Endothelial cell of umbilical vein (primary cell): ENCODE results near the gene PDHX. TPM values are rescaled to one million over a fixed set of nuclear protein-coding genes. Genes with fewer than 3 reads are reported as not detected.

Experiments
- BruUV-seq: library from RNA; stranded (reverse); fragments of 400-500 nt; replicated peaks from 2 replicates; lab custom pipeline; 2021; lab: Mats Ljungman, UMichigan
- CTCF ChIA-PET: fragments of 300-600, 350-600 bp; sonication (Branson Sonifier 250); formaldehyde crosslinking; loops from one replicate; lab custom pipeline; 2021; ENCODE audit warnings: antibody characterized with exemption, inconsistent platforms; lab: Charles Lee
- POLR2A ChIA-PET: fragments of 300-600, 350-600 bp; sonication (Branson Sonifier 250); formaldehyde crosslinking; loops from one replicate; lab custom pipeline; 2021; ENCODE audit warnings: antibody characterized with exemption, inconsistent platforms; lab: Charles Lee
- DNase-seq: peaks from one replicate; pipeline ENCODE4 v3.0.0-alpha.2; 2011; ENCODE audit warnings: low read depth, low spot score
- FAIRE-seq: peaks from 2 replicates; lab custom pipeline; 2011; peaks lifted over from hg19 to GRCh38; lab: Jason Lieb, UNC
- H2AFZ ChIP-seq: 2 replicates; pipeline ENCODE4 v1.6.0; 2012; ENCODE audit warnings: low read depth, low read length, control low read depth, inconsistent platforms
- H3K27ac ChIP-seq: 2 replicates; pipeline ENCODE4 v1.5.1; 2011; ENCODE audit warnings: low read depth, mild to moderate bottlenecking, control low read depth, low read length, moderate library complexity; ENCODE audit not compliant: insufficient read depth
- H3K27me3 ChIP-seq, 2 experiments: 2 replicates each; pipeline versions ENCODE4 v1.6.0 to v1.6.1; 2011; ENCODE audit warnings: low read length in 2 of 2, mixed read lengths in 1 of 2; ENCODE audit not compliant: control insufficient read depth in 2 of 2, insufficient read depth in 2 of 2
- H3K36me3 ChIP-seq, 2 experiments: 2 replicates in 1 of 2; 3 replicates in 1 of 2; pipeline ENCODE4 v1.5.1; 2011; ENCODE audit warnings: low read length in 2 of 2, mild to moderate bottlenecking in 1 of 2, moderate library complexity in 1 of 2; ENCODE audit not compliant: control insufficient read depth in 2 of 2, insufficient read depth in 2 of 2; ENCODE audit errors: extremely low read depth in 1 of 2
- H3K4me1 ChIP-seq: 3 replicates; pipeline ENCODE4 v1.5.1; 2011; ENCODE audit warnings: mild to moderate bottlenecking, low read length; ENCODE audit not compliant: control insufficient read depth, insufficient read depth; ENCODE audit errors: extremely low read depth
- H3K4me2 ChIP-seq: 2 replicates; pipeline ENCODE4 v1.6.1; 2011; ENCODE audit warnings: low read length, control low read depth, mixed read lengths; ENCODE audit not compliant: insufficient read depth
- H3K4me3 ChIP-seq, 3 experiments: fragments of 200-600 bp in 1 of 3; sonication (generic), shearing (Covaris generic) in 1 of 3; replicated peaks in 1 of 3; 2 replicates each; pipeline ENCODE4 v1.5.1; 2011 to 2016; ENCODE audit warnings: control low read depth in 3 of 3, low read length in 3 of 3, mild to moderate bottlenecking in 2 of 3, inconsistent platforms in 1 of 3, low read depth in 1 of 3, moderate library complexity in 1 of 3; ENCODE audit not compliant: insufficient read depth in 1 of 3
- H3K79me2 ChIP-seq: 2 replicates; pipeline ENCODE4 v1.6.0; 2012; ENCODE audit warnings: low read length, inconsistent platforms; ENCODE audit not compliant: control insufficient read depth, insufficient read depth
- H3K9ac ChIP-seq: replicated peaks from 2 replicates; pipeline ENCODE3; 2011; ENCODE audit warnings: low read length, control low read depth; ENCODE audit not compliant: insufficient read depth; ENCODE audit errors: extremely low read depth
- H3K9me1 ChIP-seq: replicated peaks from 3 replicates; pipeline ENCODE4 v1.6.0; 2011; ENCODE audit warnings: mild to moderate bottlenecking, low read length; ENCODE audit not compliant: control insufficient read depth, insufficient read depth; ENCODE audit errors: extremely low read depth
- H3K9me3 ChIP-seq: replicated peaks from 2 replicates; pipeline ENCODE4 v1.5.1; 2012; ENCODE audit warnings: low read length, inconsistent platforms; ENCODE audit not compliant: control insufficient read depth, insufficient read depth
- H4K20me1 ChIP-seq: replicated peaks from 2 replicates; pipeline ENCODE3; 2011; ENCODE audit warnings: mild to moderate bottlenecking, low read length; ENCODE audit not compliant: control insufficient read depth, insufficient read depth; ENCODE audit errors: extremely low read depth
- CTCF ChIP-seq, 2 donors: IDR thresholded peaks; 1 replicate in 1 of 2; 2 replicates in 1 of 2; pipeline ENCODE4 v1.5.1; 2011; ENCODE audit warnings: low read length in 2 of 2, mild to moderate bottlenecking in 2 of 2, moderate library complexity in 2 of 2, control low read depth in 1 of 2, inconsistent platforms in 1 of 2, low read depth in 1 of 2; ENCODE audit not compliant: insufficient read depth in 1 of 2; ENCODE audit errors: extremely low read depth in 1 of 2
- EZH2 ChIP-seq: IDR thresholded peaks from 2 replicates; pipeline ENCODE4 v1.6.1; 2012; ENCODE audit warnings: borderline replicate concordance, low read depth, mild to moderate bottlenecking, moderate library complexity, low read length, inconsistent platforms; ENCODE audit not compliant: severe bottlenecking
- FOS ChIP-seq: IDR thresholded peaks from 2 replicates; pipeline ENCODE4 v1.6.1; 2011; ENCODE audit warnings: mild to moderate bottlenecking, low read length, moderate library complexity, borderline replicate concordance; ENCODE audit not compliant: insufficient read depth
- GATA2 ChIP-seq: IDR thresholded peaks from 2 replicates; pipeline ENCODE4 v1.7.0; 2011; ENCODE audit warnings: low read depth, mild to moderate bottlenecking, moderate library complexity, mixed read lengths, low read length; ENCODE audit not compliant: insufficient read length, insufficient read depth
- JUN ChIP-seq: IDR thresholded peaks from 2 replicates; pipeline ENCODE4 v1.6.1; 2011; ENCODE audit warnings: borderline replicate concordance, low read depth; ENCODE audit not compliant: insufficient read length, insufficient read depth
- MYC ChIP-seq: IDR thresholded peaks from one replicate; pipeline ENCODE4 v1.6.1; 2011; ENCODE audit warnings: mild to moderate bottlenecking, low read depth, low read length
- POLR2A ChIP-seq: IDR thresholded peaks from 2 replicates; pipeline ENCODE4 v1.6.1; 2012; ENCODE audit warnings: low read depth, mild to moderate bottlenecking, control low read depth, low read length
- POLR2AphosphoS5 ChIP-seq: IDR thresholded peaks from 2 replicates; pipeline ENCODE4 v1.6.1; 2012; ENCODE audit warnings: low read depth, mild to moderate bottlenecking, control low read depth, low read length, moderate library complexity; ENCODE audit not compliant: insufficient read depth
- dilution Hi-C: fragments of 300-500 bp; cut with MboI; formaldehyde crosslinking; loops from one replicate; pipeline ENCODE4 v1.15.0; 2019; ENCODE audit warnings: low sequenced_read_pairs; ENCODE audit not compliant: extremely low pct_ligation_motif_present
- intact Hi-C: fragments of 100-400 bp; cut with micrococcal nuclease; formaldehyde crosslinking; loops from one replicate; pipeline ENCODE4 v1.10.0; 2022
- polyA plus RNA-seq, 4 experiments: library from polyadenylated mRNA; depleted of rRNA in 3 of 4; stranded (reverse) in 3 of 4; unstranded in 1 of 4; fragments of >200 nt; gene quantifications; 2 replicates each; pipeline versions ENCODE4 v1.2.1 to v1.2.3, GENCODE V29; 2011 to 2012; ENCODE audit warnings: missing spikeins in 1 of 4
- total RNA-seq: library from RNA; stranded (reverse); gene quantifications from 2 replicates; pipeline ENCODE4 v1.2.3, GENCODE V29; 2021
- TF ChIP-seq, protein P1 (sequence below): IDR thresholded peaks from 2 replicates; pipeline ENCODE4 v1.6.1; 2011; ENCODE audit not compliant: insufficient read depth, insufficient read length

The PDHX gene
- total and polyA plus RNA-seq, 2 donors (not counting 3 experiments of a cell fraction or from before 2014, with no cell fraction given) = 10.5 to 30.5 TPM

GRCh38 chr11:34944692-34945091 lies 28.3 kb downstream of the PDHX start:
- TF ChIP-seq MYC = no peak
- TF ChIP-seq POLR2A = no peak
- TF ChIP-seq FOS = no peak
- no peak for TF ChIP-seq JUN
- TF ChIP-seq EZH2 = no peak
- TF ChIP-seq POLR2AphosphoS5 = no peak
- TF ChIP-seq, protein P1, sequence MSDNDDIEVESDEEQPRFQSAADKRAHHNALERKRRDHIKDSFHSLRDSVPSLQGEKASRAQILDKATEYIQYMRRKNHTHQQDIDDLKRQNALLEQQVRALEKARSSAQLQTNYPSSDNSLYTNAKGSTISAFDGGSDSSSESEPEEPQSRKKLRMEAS = no peak
- no peak for TF ChIP-seq GATA2
- Histone ChIP-seq H3K4me2 (no peak overlapping the region), H3K36me3 (peaks cover 0 to 2% of the 10 kb centered on the region in 2 experiments), H3K79me2 (peaks cover 16% of the 10 kb centered on the region), H3K9ac (no peak overlapping the region), H3K4me3 (no peak overlapping the region), H2AFZ (no peak overlapping the region), H3K9me1 (no peaks in the 10 kb centered on the region), H3K27ac (no peak overlapping the region), H3K4me1 (no peaks in the 10 kb centered on the region), H4K20me1 (peaks cover 2% of the 10 kb centered on the region), H3K27me3 (no peaks in the 10 kb centered on the region), H3K9me3 (no peaks in the 10 kb centered on the region)
- intact Hi-C loops (no loop called here), dilution Hi-C loops (no loop called here)
- DNase-seq (no peak), FAIRE-seq (no peak)
- ChIA-PET CTCF (interaction anchor here (1.3 kb wide), 1 partner anchor 16 kb away, joined by 3 read pairs; no protein-coding TSS in a partner anchor), POLR2A (no interaction called here)
- no TSS peak for BruUV-seq

DNA sequence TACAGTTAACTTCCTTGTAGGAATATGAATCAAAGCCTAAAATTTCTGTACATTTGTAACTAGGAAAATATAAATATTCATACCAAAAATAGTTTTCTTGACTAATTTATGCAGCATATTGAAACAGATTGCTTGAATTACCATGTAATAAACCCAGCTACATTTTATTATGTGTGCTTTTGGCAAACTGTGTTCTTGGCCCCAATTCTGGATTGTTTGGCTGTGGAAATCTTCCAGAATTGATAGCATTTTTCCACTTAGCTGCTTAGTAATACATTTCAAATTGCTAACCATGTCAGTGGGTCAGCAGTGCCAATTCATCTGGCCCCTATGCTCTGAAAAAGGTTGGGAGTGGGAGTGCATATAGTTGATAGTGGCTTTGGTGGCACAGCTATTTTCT lies 32.3 kb downstream of the PDHX start:
- Histone ChIP-seq H3K9me1 (no peaks in the 10 kb centered on the region), H3K9ac (no peak overlapping the region), H3K4me2 (no peak overlapping the region), H3K27ac (no peak overlapping the region), H3K9me3 (no peaks in the 10 kb centered on the region), H2AFZ (no peak overlapping the region), H3K4me1 (no peaks in the 10 kb centered on the region), H3K27me3 (no peaks in the 10 kb centered on the region), H4K20me1 (peaks cover 2% of the 10 kb centered on the region), H3K4me3 (no peak overlapping the region), H3K79me2 (peaks cover 4% of the 10 kb centered on the region), H3K36me3 (no peaks in the 10 kb centered on the region)
- dilution Hi-C loops = no loop called here
- intact Hi-C loops = no loop called here
- FAIRE-seq = no peak
- CTCF ChIA-PET = interaction anchor here (2.9 kb wide), 1 partner anchor 24 kb away, joined by 8 read pairs; no protein-coding TSS in a partner anchor
- TF ChIP-seq EZH2 (no peak), JUN (no peak), MYC (no peak), CTCF (IDR thresholded peaks at IDR 0.05; ENCODE audit: extremely low read depth in 1 of 2, insufficient read depth in 1 of 2, low read depth in 1 of 2, low read length in 2 of 2) (no peak), POLR2AphosphoS5 (no peak), FOS (no peak)
- POLR2A ChIA-PET = no interaction called here
- DNase-seq = no peak
- no TSS peak for BruUV-seq
